Measurements from ENCODE around the gene CHID1.

GRCh38 chr11:889257-889656 is 21.4 kb downstream of the CHID1 start:
- TF ChIP-seq SP1 (IDR thresholded peaks at IDR 0.05) (no peak), PKNOX1 (IDR thresholded peaks at IDR 0.05) (no peak), HDGF (IDR thresholded peaks at IDR 0.05; ENCODE audit: borderline replicate concordance) (no peak), ZNF384 (IDR thresholded peaks at IDR 0.05) (no peak), L3MBTL2 (conservative IDR thresholded peaks at IDR 0.05) (no peak), ELF4 (IDR thresholded peaks at IDR 0.05) (no peak), BHLHE40 (IDR thresholded peaks at IDR 0.05; ENCODE audit: borderline replicate concordance) (no peak)

Data from HEK293T (cell line).